ENCODE results near the gene TPRG1.

Gene TPRG1

DNA sequence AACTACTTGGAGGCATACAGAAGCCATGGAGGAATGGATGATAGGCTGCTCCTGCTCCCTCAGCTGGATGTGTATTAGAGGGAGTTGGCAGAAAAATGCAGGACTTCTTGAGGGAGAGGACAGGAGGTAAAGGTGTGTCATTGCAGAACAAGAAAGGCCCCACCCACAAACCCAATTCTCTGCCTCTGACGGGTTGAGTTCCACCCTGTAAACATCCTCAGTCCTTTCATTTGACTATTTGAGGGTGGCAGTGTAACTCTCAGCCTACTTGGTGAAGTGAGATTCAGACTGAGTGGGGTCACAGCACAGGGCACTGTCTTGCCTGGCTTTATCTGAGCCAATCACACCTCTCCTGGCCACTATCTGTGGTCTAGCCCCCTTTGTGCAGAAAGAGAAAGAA is at the start of gene TPRG1:
Gene TPRG1, plus strand, starts transcription at position 265 of the 400 bp plus-strand sequence. CDS start 35,414 bp downstream, outside the sequence.
- TF ChIP-seq CTCF (IDR thresholded peaks at IDR 0.05; ENCODE audit: insufficient read depth, missing control alignments), result no peak
- no peak for DNase-seq (ENCODE audit: insufficient read length, low spot score)
- FAIRE-seq, result no peak

- DNase-seq (ENCODE audit: insufficient read length, low spot score) (no peak), FAIRE-seq (no peak)
- TF ChIP-seq CTCF (IDR thresholded peaks at IDR 0.05; ENCODE audit: insufficient read depth, missing control alignments), result no peak
These were observed 49.7 kb upstream of the TPRG1 start for GRCh38 chr3:189122110-189122509.

- no peak for DNase-seq (ENCODE audit: insufficient read length, low spot score)
- no peak for TF ChIP-seq CTCF (IDR thresholded peaks at IDR 0.05; ENCODE audit: insufficient read depth, missing control alignments)
- FAIRE-seq, result no peak
These were observed 49.1 kb upstream of the TPRG1 start for GRCh38 chr3:189122526-189123205.

DNA sequence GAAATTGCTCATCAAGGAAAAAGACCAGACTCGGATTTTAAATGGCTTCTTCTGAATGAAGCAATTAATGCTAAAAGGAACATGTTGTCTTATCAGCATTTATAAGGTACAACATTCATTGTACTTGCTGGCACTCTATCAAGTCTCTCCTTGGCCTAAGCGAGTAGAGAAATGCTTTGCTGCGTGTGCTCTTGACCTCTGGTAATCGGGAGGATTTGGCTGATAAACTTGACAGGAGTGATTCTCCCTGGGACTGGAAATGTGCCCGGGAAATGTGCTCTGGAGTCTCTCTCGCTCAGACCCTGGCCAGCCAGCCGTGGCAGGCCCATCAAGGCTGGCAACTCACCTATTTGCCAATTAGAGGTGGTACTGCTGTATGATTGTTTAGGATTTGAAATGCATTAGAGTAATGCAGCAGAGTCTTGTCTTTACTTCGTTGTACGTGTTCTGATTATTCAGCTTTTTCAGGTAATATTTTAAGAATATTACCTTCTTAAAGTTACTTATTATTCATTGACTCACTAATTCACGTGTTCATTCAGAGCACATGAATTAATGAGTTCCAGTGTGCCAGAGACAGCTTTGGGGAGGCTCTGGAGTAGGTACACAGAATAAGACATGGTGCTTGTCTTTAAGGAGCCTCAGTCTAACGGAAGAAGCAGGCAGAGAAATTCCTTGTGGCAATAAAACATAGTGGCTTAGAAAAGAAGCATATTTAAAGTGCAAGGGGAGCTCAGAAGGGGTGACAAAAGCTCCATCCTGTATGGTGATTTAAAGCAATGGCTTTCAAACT is 48.0 kb upstream of the TPRG1 start:
- DNase-seq (ENCODE audit: insufficient read length, low spot score), result no peak
- no peak for TF ChIP-seq CTCF (IDR thresholded peaks at IDR 0.05; ENCODE audit: insufficient read depth, missing control alignments)
- FAIRE-seq, result no peak

DNA sequence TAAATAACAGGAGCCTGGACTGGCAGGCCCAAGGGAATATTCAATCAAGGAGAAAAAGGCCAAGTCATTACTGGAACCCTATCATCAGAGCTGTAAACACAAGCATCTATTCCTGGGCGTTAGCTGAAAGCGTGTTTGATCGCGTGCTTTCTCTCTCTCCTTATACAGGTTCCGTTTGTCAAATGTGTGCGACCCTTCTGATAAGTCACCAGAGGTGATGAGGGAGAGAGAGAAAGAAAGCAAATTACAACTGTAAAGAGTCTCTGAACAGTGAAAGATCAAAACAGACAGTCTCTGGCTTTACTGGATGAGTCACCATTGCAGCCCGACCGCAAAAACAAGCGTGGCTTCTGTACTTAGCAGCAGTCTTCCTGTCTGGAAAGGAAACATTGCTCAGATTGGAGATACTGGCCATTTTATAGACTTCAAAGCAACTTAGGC is 39.5 kb upstream of the TPRG1 start:
- no peak for TF ChIP-seq CTCF (IDR thresholded peaks at IDR 0.05; ENCODE audit: insufficient read depth, missing control alignments)
- FAIRE-seq (no peak), DNase-seq (ENCODE audit: insufficient read length, low spot score) (no peak)

- FAIRE-seq, result no peak
- DNase-seq (ENCODE audit: insufficient read length, low spot score), result no peak
- TF ChIP-seq CTCF (IDR thresholded peaks at IDR 0.05; ENCODE audit: insufficient read depth, missing control alignments), result no peak
These were observed 38.9 kb upstream of the TPRG1 start for GRCh38 chr3:189132839-189133238.

GRCh38 chr3:189133768-189134167 is 38.0 kb upstream of the TPRG1 start:
- DNase-seq (ENCODE audit: insufficient read length, low spot score) (no peak), FAIRE-seq (no peak)
- TF ChIP-seq CTCF (IDR thresholded peaks at IDR 0.05; ENCODE audit: insufficient read depth, missing control alignments), result no peak
